ENCODE measurements around the gene TLE3.

The TLE3 gene

GRCh38 chr15:70094690-70095311 lies 2.9 kb downstream of the TLE3 start:
- no peak for TF ChIP-seq CTCF (IDR thresholded peaks at IDR 0.05; ENCODE audit: control insufficient read depth, extremely low read depth, insufficient read depth)

GRCh38 chr15:70093481-70094319 lies 4.0 kb downstream of the TLE3 start:
- no peak for TF ChIP-seq CTCF (IDR thresholded peaks at IDR 0.05; ENCODE audit: control insufficient read depth, extremely low read depth, insufficient read depth)
- H3K4me3 ChIP-seq (ENCODE audit: low read depth, low read length) = peak overlapping the region; percentile 95
- DNase-seq (ENCODE audit: low read depth) = peak; percentile 100

More at GRCh38 chr15:70094690-70095311, 2.9 kb downstream of the TLE3 start:
- no peak for DNase-seq (ENCODE audit: low read depth)
- peak overlapping the region; percentile 95 for H3K4me3 ChIP-seq (ENCODE audit: low read depth, low read length)

- TF ChIP-seq CTCF (IDR thresholded peaks at IDR 0.05; ENCODE audit: control insufficient read depth, extremely low read depth, insufficient read depth) = no peak
- H3K4me3 ChIP-seq (ENCODE audit: low read depth, low read length) = peak overlapping the region; percentile 51
- DNase-seq (ENCODE audit: low read depth) = no peak
These were observed 4.6 kb downstream of the TLE3 start for GRCh38 chr15:70093070-70093469.

GRCh38 chr15:70092464-70093027 lies 5.2 kb downstream of the TLE3 start:
- DNase-seq (ENCODE audit: low read depth) = no peak
- peak overlapping the region; percentile 51 for H3K4me3 ChIP-seq (ENCODE audit: low read depth, low read length)
- no peak for TF ChIP-seq CTCF (IDR thresholded peaks at IDR 0.05; ENCODE audit: control insufficient read depth, extremely low read depth, insufficient read depth)

GRCh38 chr15:70091726-70092463 lies 5.8 kb downstream of the TLE3 start:
- no peak for TF ChIP-seq CTCF (IDR thresholded peaks at IDR 0.05; ENCODE audit: control insufficient read depth, extremely low read depth, insufficient read depth)
- H3K4me3 ChIP-seq (ENCODE audit: low read depth, low read length) = peak overlapping the region; percentile 51
- peak; percentile 67 for DNase-seq (ENCODE audit: low read depth)

- DNase-seq (ENCODE audit: low read depth) = no peak
- H3K4me3 ChIP-seq (ENCODE audit: low read depth, low read length) = no peak overlapping the region
- no peak for TF ChIP-seq CTCF (IDR thresholded peaks at IDR 0.05; ENCODE audit: control insufficient read depth, extremely low read depth, insufficient read depth)
These were observed 7.1 kb downstream of the TLE3 start for GRCh38 chr15:70090436-70091296.

Data from LNCaP clone FGC (cell line).